ENCODE results near the gene MCUB. TPM values are rescaled to one million over a fixed set of nuclear protein-coding genes. Genes with fewer than 3 reads are reported as not detected.
"Not testable (repeated sequence)": the region's sequence is repeated elsewhere in the genome, so short reads cannot be mapped to it uniquely, and the experiment has no call there.

Gene MCUB
- total RNA-seq (100 to 1,000 TPM in 4 of 5 donors, 10 to 100 TPM in 1; 88.9 to 139 (median 122) TPM), total RNA-seq (34.7 to 181 (median 115) reads per million in 29 experiments)
- total RNA-seq (2013) = 120 TPM

GRCh38 chr4:109559983-109560686, at the start of gene MCUB:
Gene MCUB, plus strand, starts transcription at chr4:109560246. Its CDS starts 92 bp downstream, at chr4:109560338.
- POLR2A ChIA-PET = interaction anchor here (0.6 to 1.1 kb wide), 8 partner anchors 12 to 88 kb away, joined by 3 to 13 read pairs (median 6); no protein-coding TSS in a partner anchor
- Histone ChIP-seq H3K4me1 (ENCODE audit: control insufficient read depth in 1 of 2, extremely low read depth in 1 of 2, insufficient read depth in 2 of 2, low read length in 2 of 2) (peaks cover 24 to 32% of the 10 kb centered on the region in 2 experiments), H3K4me3 (ENCODE audit: control insufficient read depth in 1 of 2, extremely low read depth in 1 of 2, low read length in 1 of 2) (peak within 1 kb of the TSS; percentile 67 to 97), H3K9me3 (no peaks in the 10 kb centered on the region), H3K36me3 (ENCODE audit: control insufficient read depth in 2 of 2, extremely low read depth in 1 of 2, insufficient read depth in 1 of 2, low read length in 1 of 2) (peaks cover 5 to 9% of the 10 kb centered on the region in 2 donors), H3K27ac (ENCODE audit: low read length) (peak within 1 kb of the TSS; percentile 93), H3K27me3 (replicated peaks in 1 of 2; ENCODE audit: control insufficient read depth in 2 of 2, extremely low read depth in 1 of 2, insufficient read depth in 2 of 2, low read length in 1 of 2) (no peaks in the 10 kb centered on the region)
- Mint-ChIP-seq H3K27ac (peak within 1 kb of the TSS; percentile 96 to 97), H3K4me1 (peaks cover 59 to 63% (median 62%) of the 10 kb centered on the region in 3 donors), H3K4me3 (peak within 1 kb of the TSS; percentile 89 to 97 (median 96)), H3K27me3 (no peaks in the 10 kb centered on the region), H3K9me3 (no peaks in the 10 kb centered on the region), H3K36me3 (peaks cover 23% of the 10 kb centered on the region)
- peak; percentile 81 to 95 (median 91) for DNase-seq
- CTCF ChIA-PET = interaction anchor here in 1 of 2 donors (0.7 to 1.5 kb wide), 7 partner anchors 14 to 143 kb away, joined by 3 to 6 read pairs (median 3); partner anchors contain the start of genes CASP6 and SEC24B
- 0% methylated on average over 71 of the region's 73 CpGs for WGBS (ENCODE audit: insufficient coverage)
- ATAC-seq (replicated peaks in 1 of 4) = peak; percentile 92 to 94 (median 93)

- H3K36me3 Mint-ChIP-seq = peaks cover 45% of the 10 kb centered on the region
- ATAC-seq (replicated peaks in 1 of 4) (no peak), DNase-seq (no peak)
- no peak overlapping the region for H3K4me3 ChIP-seq (ENCODE audit: control insufficient read depth in 1 of 2, extremely low read depth in 1 of 2, low read length in 1 of 2)
- POLR2A ChIA-PET = interaction anchor here in 1 of 2 donors (0.7 to 0.9 kb wide), 2 partner anchors 12 to 32 kb away, joined by 3 read pairs; no protein-coding TSS in a partner anchor
- no peak overlapping the region for H3K4me3 Mint-ChIP-seq
- no peaks in the 10 kb centered on the region for H3K4me1 ChIP-seq (ENCODE audit: control insufficient read depth in 1 of 2, extremely low read depth in 1 of 2, insufficient read depth in 2 of 2, low read length in 2 of 2)
- no peaks in the 10 kb centered on the region for H3K27me3 ChIP-seq (replicated peaks in 1 of 2; ENCODE audit: control insufficient read depth in 2 of 2, extremely low read depth in 1 of 2, insufficient read depth in 2 of 2, low read length in 1 of 2)
- no CpG with 5 or more reads among the region's 2 CpGs for WGBS (ENCODE audit: insufficient coverage)
- CTCF ChIA-PET = no interaction called here
- no peak overlapping the region for H3K27ac ChIP-seq (ENCODE audit: low read length)
- H3K27me3 Mint-ChIP-seq = no peaks in the 10 kb centered on the region
- no peaks in the 10 kb centered on the region for H3K9me3 Mint-ChIP-seq
- peaks cover 9 to 48% of the 10 kb centered on the region in 2 donors for H3K36me3 ChIP-seq (ENCODE audit: control insufficient read depth in 2 of 2, extremely low read depth in 1 of 2, insufficient read depth in 1 of 2, low read length in 1 of 2)
- H3K4me1 Mint-ChIP-seq = no peaks in the 10 kb centered on the region
- H3K9me3 ChIP-seq = no peaks in the 10 kb centered on the region
- H3K27ac Mint-ChIP-seq = no peak overlapping the region
These were observed 49.4 kb upstream of the MCUB start for GRCh38 chr4:109510687-109511086.

- Mint-ChIP-seq H3K27ac (no peak overlapping the region), H3K36me3 (peaks cover 41% of the 10 kb centered on the region), H3K4me3 (no peak overlapping the region), H3K9me3 (no peaks in the 10 kb centered on the region), H3K4me1 (no peaks in the 10 kb centered on the region), H3K27me3 (no peaks in the 10 kb centered on the region)
- Histone ChIP-seq H3K36me3 (ENCODE audit: control insufficient read depth in 2 of 2, extremely low read depth in 1 of 2, insufficient read depth in 1 of 2, low read length in 1 of 2) (peaks cover 9 to 45% of the 10 kb centered on the region in 2 donors), H3K4me1 (ENCODE audit: control insufficient read depth in 1 of 2, extremely low read depth in 1 of 2, insufficient read depth in 2 of 2, low read length in 2 of 2) (no peaks in the 10 kb centered on the region), H3K9me3 (no peaks in the 10 kb centered on the region), H3K4me3 (ENCODE audit: control insufficient read depth in 1 of 2, extremely low read depth in 1 of 2, low read length in 1 of 2) (no peak overlapping the region), H3K27ac (ENCODE audit: low read length) (no peak overlapping the region), H3K27me3 (replicated peaks in 1 of 2; ENCODE audit: control insufficient read depth in 2 of 2, extremely low read depth in 1 of 2, insufficient read depth in 2 of 2, low read length in 1 of 2) (no peaks in the 10 kb centered on the region)
- ATAC-seq (replicated peaks in 1 of 4) = no peak
- WGBS (ENCODE audit: insufficient coverage) = no CpG with 5 or more reads among the region's 2 CpGs
- DNase-seq = no peak
- CTCF ChIA-PET = interaction anchor here in 1 of 2 donors (0.6 kb wide), 1 partner anchor 11 kb away, joined by 8 read pairs; no protein-coding TSS in a partner anchor
- POLR2A ChIA-PET = no interaction called here
These were observed 48.6 kb upstream of the MCUB start for GRCh38 chr4:109511414-109511813.

GRCh38 chr4:109513368-109513767, 46.7 kb upstream of the MCUB start:
- H3K27me3 ChIP-seq (replicated peaks in 1 of 2; ENCODE audit: control insufficient read depth in 2 of 2, extremely low read depth in 1 of 2, insufficient read depth in 2 of 2, low read length in 1 of 2); H3K4me3 Mint-ChIP-seq; H3K27ac ChIP-seq (ENCODE audit: low read length); DNase-seq; ATAC-seq (replicated peaks in 1 of 4); H3K27ac Mint-ChIP-seq; H3K4me1 ChIP-seq (ENCODE audit: control insufficient read depth in 1 of 2, extremely low read depth in 1 of 2, insufficient read depth in 2 of 2, low read length in 2 of 2); H3K9me3 ChIP-seq; H3K9me3 Mint-ChIP-seq; POLR2A ChIA-PET; H3K4me3 ChIP-seq (ENCODE audit: control insufficient read depth in 1 of 2, extremely low read depth in 1 of 2, low read length in 1 of 2); H3K4me1 Mint-ChIP-seq; H3K27me3 Mint-ChIP-seq: not testable (repeated sequence)
- CTCF ChIA-PET = interaction anchor here in 1 of 2 donors (0.7 kb wide), 1 partner anchor 15 kb away, joined by 3 read pairs; no protein-coding TSS in a partner anchor
- peaks cover 0 to 42% of the 10 kb centered on the region in 2 donors for H3K36me3 ChIP-seq (ENCODE audit: control insufficient read depth in 2 of 2, extremely low read depth in 1 of 2, insufficient read depth in 1 of 2, low read length in 1 of 2)
- 98% methylated on average over 10 of the region's 12 CpGs for WGBS (ENCODE audit: insufficient coverage)
- peaks cover 46% of the 10 kb centered on the region for H3K36me3 Mint-ChIP-seq

- peak overlapping the region in 1 of 2 donors; percentile 25 for H3K27ac Mint-ChIP-seq
- no peaks in the 10 kb centered on the region for H3K27me3 Mint-ChIP-seq
- Histone ChIP-seq H3K27me3 (replicated peaks in 1 of 2; ENCODE audit: control insufficient read depth in 2 of 2, extremely low read depth in 1 of 2, insufficient read depth in 2 of 2, low read length in 1 of 2) (no peaks in the 10 kb centered on the region), H3K27ac (ENCODE audit: low read length) (no peak overlapping the region), H3K4me1 (ENCODE audit: control insufficient read depth in 1 of 2, extremely low read depth in 1 of 2, insufficient read depth in 2 of 2, low read length in 2 of 2) (no peaks in the 10 kb centered on the region), H3K9me3 (no peaks in the 10 kb centered on the region), H3K4me3 (ENCODE audit: control insufficient read depth in 1 of 2, extremely low read depth in 1 of 2, low read length in 1 of 2) (no peak overlapping the region), H3K36me3 (ENCODE audit: control insufficient read depth in 2 of 2, extremely low read depth in 1 of 2, insufficient read depth in 1 of 2, low read length in 1 of 2) (peaks cover 7 to 71% of the 10 kb centered on the region in 2 donors)
- DNase-seq = no peak
- H3K4me3 Mint-ChIP-seq = no peak overlapping the region
- H3K9me3 Mint-ChIP-seq = no peaks in the 10 kb centered on the region
- H3K36me3 Mint-ChIP-seq = peaks cover 52% of the 10 kb centered on the region
- ChIA-PET POLR2A (interaction anchor here in 1 of 2 donors (0.6 kb wide), 1 partner anchor 185 kb away, joined by 3 read pairs; no protein-coding TSS in a partner anchor), CTCF (no interaction called here)
- no peak for ATAC-seq (replicated peaks in 1 of 4)
- H3K4me1 Mint-ChIP-seq = no peaks in the 10 kb centered on the region
These were observed 27.9 kb upstream of the MCUB start for GRCh38 chr4:109532182-109532581.

- no peak for DNase-seq
- H3K27me3 Mint-ChIP-seq = no peaks in the 10 kb centered on the region
- peaks cover 23% of the 10 kb centered on the region for H3K36me3 Mint-ChIP-seq
- POLR2A ChIA-PET = interaction anchor here (0.6 to 1.0 kb wide), 2 partner anchors 99 to 130 kb away, joined by 3 to 5 read pairs; no protein-coding TSS in a partner anchor
- peaks cover 0 to 4% (median 3%) of the 10 kb centered on the region in 3 donors for H3K9me3 Mint-ChIP-seq
- no CpG with 5 or more reads among the region's 1 CpG for WGBS (ENCODE audit: insufficient coverage)
- Histone ChIP-seq H3K27ac (ENCODE audit: low read length) (no peak overlapping the region), H3K27me3 (replicated peaks in 1 of 2; ENCODE audit: control insufficient read depth in 2 of 2, extremely low read depth in 1 of 2, insufficient read depth in 2 of 2, low read length in 1 of 2) (no peaks in the 10 kb centered on the region), H3K4me3 (ENCODE audit: control insufficient read depth in 1 of 2, extremely low read depth in 1 of 2, low read length in 1 of 2) (no peak overlapping the region), H3K4me1 (ENCODE audit: control insufficient read depth in 1 of 2, extremely low read depth in 1 of 2, insufficient read depth in 2 of 2, low read length in 2 of 2) (peaks cover 0 to 8% of the 10 kb centered on the region in 2 experiments), H3K9me3 (no peaks in the 10 kb centered on the region), H3K36me3 (ENCODE audit: control insufficient read depth in 2 of 2, extremely low read depth in 1 of 2, insufficient read depth in 1 of 2, low read length in 1 of 2) (peaks cover 0 to 21% of the 10 kb centered on the region in 2 donors)
- H3K4me3 Mint-ChIP-seq = no peak overlapping the region
- no peak for ATAC-seq (replicated peaks in 1 of 4)
- CTCF ChIA-PET = interaction anchor here in 1 of 2 donors (1.4 kb wide), 1 partner anchor 15 kb away, joined by 6 read pairs; the partner anchor contains the start of gene MCUB
- H3K4me1 Mint-ChIP-seq = peaks cover 22 to 27% (median 24%) of the 10 kb centered on the region in 3 donors
- peak overlapping the region in 1 of 2 donors; percentile 26 for H3K27ac Mint-ChIP-seq
These were observed 14.6 kb upstream of the MCUB start for GRCh38 chr4:109545401-109545800.
